Prostate gland (tissue), 2 donors: ENCODE measurements around the gene KDM8.

ENCODE experiments used
- POLR2A ChIP-seq: fragments of 450-650 bp; IDR thresholded peaks from one replicate; pipeline ENCODE4 v1.6.1; 2016; ENCODE audit warnings: antibody characterized with exemption, mild to moderate bottlenecking
- POLR2AphosphoS5 ChIP-seq: sonication (generic); formaldehyde crosslinking; IDR thresholded peaks from one replicate; pipeline ENCODE4 v1.6.1; 2017; ENCODE audit warnings: antibody characterized with exemption
- TF ChIP-seq, protein P1 (sequence below), 4 experiments: fragments of 200-600 bp in 2 of 4; fragments of 450-650 bp in 2 of 4; sonication (generic) in 2 of 4; IDR thresholded peaks; 1 replicate in 3 of 4; 2 replicates in 1 of 4; pipeline ENCODE4 v1.5.1; 2016 to 2019; ENCODE audit warnings: antibody characterized with exemption in 4 of 4, mild to moderate bottlenecking in 2 of 4, moderate library complexity in 2 of 4

DNA sequence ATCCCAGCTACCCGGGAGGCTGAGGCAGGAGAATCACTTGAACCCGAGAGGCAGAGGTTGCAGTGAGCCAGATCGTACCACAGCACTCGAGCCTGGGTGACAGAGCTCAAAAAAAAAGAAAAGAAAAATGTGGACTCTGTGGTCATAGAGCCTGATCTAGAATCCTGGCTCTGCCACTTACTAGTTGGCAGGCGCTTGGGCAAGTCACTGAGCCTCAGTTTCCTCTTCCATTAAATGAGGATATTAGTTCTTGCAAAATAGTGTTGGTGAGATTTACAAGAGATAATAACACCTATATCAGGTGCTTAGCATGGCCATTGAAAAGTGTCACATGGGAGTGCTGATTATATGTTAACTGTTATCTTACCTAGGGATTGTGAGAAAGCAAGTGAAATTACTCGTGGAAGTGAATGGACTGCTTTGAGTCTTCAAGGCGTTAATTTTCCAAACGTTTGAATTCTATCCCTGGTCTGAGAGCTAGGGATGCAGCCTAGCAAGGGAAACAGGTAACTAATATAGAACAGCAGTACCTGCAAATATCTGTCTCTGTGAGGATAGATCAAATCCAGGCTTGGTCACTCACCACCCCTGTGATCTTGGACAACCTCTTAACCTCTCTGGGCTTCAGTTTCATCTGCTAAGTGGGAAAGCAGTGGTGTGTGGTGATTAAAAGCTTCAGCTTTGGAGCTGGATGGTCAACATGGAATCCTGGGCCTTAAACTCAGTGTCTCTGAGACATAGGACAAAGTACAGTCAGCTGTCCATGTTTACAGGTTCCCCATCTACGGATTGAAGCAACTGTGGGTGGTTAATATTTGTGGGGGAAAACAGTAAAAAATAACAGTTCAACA is 66.2 kb downstream of the KDM8 start:
- TF ChIP-seq POLR2AphosphoS5 (no peak), POLR2A (no peak)
- TF ChIP-seq, protein P1, sequence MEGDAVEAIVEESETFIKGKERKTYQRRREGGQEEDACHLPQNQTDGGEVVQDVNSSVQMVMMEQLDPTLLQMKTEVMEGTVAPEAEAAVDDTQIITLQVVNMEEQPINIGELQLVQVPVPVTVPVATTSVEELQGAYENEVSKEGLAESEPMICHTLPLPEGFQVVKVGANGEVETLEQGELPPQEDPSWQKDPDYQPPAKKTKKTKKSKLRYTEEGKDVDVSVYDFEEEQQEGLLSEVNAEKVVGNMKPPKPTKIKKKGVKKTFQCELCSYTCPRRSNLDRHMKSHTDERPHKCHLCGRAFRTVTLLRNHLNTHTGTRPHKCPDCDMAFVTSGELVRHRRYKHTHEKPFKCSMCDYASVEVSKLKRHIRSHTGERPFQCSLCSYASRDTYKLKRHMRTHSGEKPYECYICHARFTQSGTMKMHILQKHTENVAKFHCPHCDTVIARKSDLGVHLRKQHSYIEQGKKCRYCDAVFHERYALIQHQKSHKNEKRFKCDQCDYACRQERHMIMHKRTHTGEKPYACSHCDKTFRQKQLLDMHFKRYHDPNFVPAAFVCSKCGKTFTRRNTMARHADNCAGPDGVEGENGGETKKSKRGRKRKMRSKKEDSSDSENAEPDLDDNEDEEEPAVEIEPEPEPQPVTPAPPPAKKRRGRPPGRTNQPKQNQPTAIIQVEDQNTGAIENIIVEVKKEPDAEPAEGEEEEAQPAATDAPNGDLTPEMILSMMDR (IDR thresholded peaks at IDR 0.05), result no peak
